H1 (cell line): ENCODE data around the gene SLX9. TPM values are rescaled to one million over a fixed set of nuclear protein-coding genes. Genes with fewer than 3 reads are reported as not detected.

Source experiments
- BCL11A ChIP-seq, 2 experiments: IDR thresholded peaks; one replicate each; pipeline ENCODE4 v1.6.1; 2011; ENCODE audit warnings: low read depth in 2 of 2, low read length in 2 of 2, mild to moderate bottlenecking in 2 of 2
- E2F6 ChIP-seq: IDR thresholded peaks from 2 replicates; pipeline ENCODE4 v1.6.1; 2012; ENCODE audit warnings: inconsistent platforms
- EZH2 ChIP-seq: fragments of 200-600 bp; sonication (generic); IDR thresholded peaks from 2 replicates; pipeline ENCODE4 v1.7.1; 2012; ENCODE audit warnings: low read depth, mild to moderate bottlenecking, moderate library complexity, low read length, inconsistent platforms; ENCODE audit not compliant: severe bottlenecking
- GABPA ChIP-seq: IDR thresholded peaks from 2 replicates; pipeline ENCODE4 v1.6.1; 2011; ENCODE audit warnings: mild to moderate bottlenecking, low read length, moderate library complexity, borderline replicate concordance; ENCODE audit not compliant: insufficient read depth
- NRF1 ChIP-seq: IDR thresholded peaks from 2 replicates; pipeline ENCODE4 v1.6.1; 2011; ENCODE audit warnings: mild to moderate bottlenecking, low read depth, low read length, improper control_type of control experiment
- TBP ChIP-seq: IDR thresholded peaks from 2 replicates; pipeline ENCODE4 v1.6.1; 2011; ENCODE audit warnings: low read depth, low read length, improper control_type of control experiment
- polyA plus RNA-seq, 7 experiments: library from polyadenylated mRNA; depleted of rRNA in 3 of 7; stranded (reverse) in 5 of 7; unstranded in 2 of 7; fragments of >200 nt in 5 of 7; fragments of 200-250 nt in 2 of 7; gene quantifications; 1 replicate in 5 of 7; 2 replicates in 1 of 7; 4 replicates in 1 of 7; pipeline versions ENCODE4 v1.2.1 to v1.2.3, GENCODE V29; 2011 to 2013; ENCODE audit warnings: missing spikeins in 2 of 7, mixed read lengths in 2 of 7
- total RNA-seq: library from RNA; stranded (reverse); fragmentation: NEBNext Ultra II Directional; extraction: Animal tissue kit (Norgen Biotek cat#: 25700); gene quantifications from 2 replicates; pipeline ENCODE4 v1.2.1, GENCODE V29; 2021

SLX9 gene
- total and polyA plus RNA-seq, 2 of the 8 experiments (the other 6 are each of a cell fraction or from before 2014, with no cell fraction given): 17.7 to 57.3 TPM

- no peak for TF ChIP-seq GABPA
- TF ChIP-seq NRF1: no peak
- no peak for TF ChIP-seq TBP
- TF ChIP-seq BCL11A (IDR thresholded peaks at IDR 0.05; ENCODE audit: low read depth in 2 of 2, low read length in 2 of 2): no peak
- no peak for TF ChIP-seq E2F6
- no peak for TF ChIP-seq EZH2
These were observed 26.6 kb downstream of the SLX9 start (continued) for GRCh38 chr21:44966135-44967081.
